K562 (cell line): Measurements from ENCODE around the gene MRPS30. TPM values are rescaled to one million over a fixed set of nuclear protein-coding genes. Genes with fewer than 3 reads are reported as not detected.

ENCODE experiments used
- ATAC-seq: fragments of 200-7000 bp; cut with Tn5 transposase; 3 replicates; pipeline ENCODE4 v1.9.1; 2020; ENCODE audit warnings: moderate library complexity
- BruUV-seq: library from RNA; stranded (reverse); fragments of 400-500 nt; replicated peaks from 2 replicates; lab custom pipeline; 2021; lab: Mats Ljungman, UMichigan
- CTCF ChIA-PET: fragments of 300-600 bp; formaldehyde crosslinking; extraction: SDS; loops from one replicate; lab custom pipeline; 2021; ENCODE audit warnings: low intra/inter-chr PET ratio; lab: Yijun Ruan, JAX
- POLR2A ChIA-PET: fragments of 300-600, 350-650 bp; sonication (Branson Sonifier 250); formaldehyde crosslinking; extraction: SDS; loops from one replicate; lab custom pipeline; 2021; ENCODE audit warnings: antibody characterized with exemption, inconsistent platforms; lab: Yijun Ruan, JAX
- DNase-seq, 4 experiments: peaks; one replicate each; pipeline versions ENCODE4 v3.0.0 to v3.0.0-alpha.2; 2011 to 2018; ENCODE audit warnings: low spot score in 3 of 4, mixed read lengths in 3 of 4; ENCODE audit errors: extremely low read depth in 1 of 4
- FAIRE-seq: peaks from 2 replicates; lab custom pipeline; 2011; peaks lifted over from hg19 to GRCh38; lab: Jason Lieb, UNC
- H2AFZ ChIP-seq: 2 replicates; pipeline ENCODE4 v1.6.0; 2011; ENCODE audit warnings: low read depth, low read length, control low read depth, inconsistent platforms
- H3K27ac ChIP-seq: fragments of 200-600 bp; 3 replicates; pipeline ENCODE4 v1.8.0; 2011; ENCODE audit warnings: low read depth, mild to moderate bottlenecking, control low read depth, inconsistent platforms, low read length, moderate library complexity, mixed read lengths; ENCODE audit errors: extremely low read depth
- H3K27me3 ChIP-seq, 2 experiments: fragments of 300-600 bp in 1 of 2; 2 replicates in 1 of 2; 3 replicates in 1 of 2; pipeline versions ENCODE4 v1.6.0 to v1.8.0; 2011; ENCODE audit warnings: inconsistent platforms in 2 of 2, low read length in 2 of 2, mild to moderate bottlenecking in 1 of 2, mixed read lengths in 1 of 2, moderate library complexity in 1 of 2; ENCODE audit not compliant: control insufficient read depth in 2 of 2, insufficient read depth in 2 of 2
- H3K36me3 ChIP-seq: fragments of 300-600 bp; 3 replicates; pipeline ENCODE4 v1.8.0; 2011; ENCODE audit warnings: mild to moderate bottlenecking, low read length, inconsistent platforms; ENCODE audit not compliant: control insufficient read depth, insufficient read depth
- H3K4me1 ChIP-seq, 2 experiments: fragments of 200-600 bp in 1 of 2; replicated peaks in 1 of 2; 2 replicates in 1 of 2; 3 replicates in 1 of 2; pipeline versions ENCODE4 v1.5.1 to v1.8.0; 2011; ENCODE audit warnings: inconsistent platforms in 2 of 2, low read length in 2 of 2, mild to moderate bottlenecking in 1 of 2, mixed read lengths in 1 of 2, moderate library complexity in 1 of 2; ENCODE audit not compliant: control insufficient read depth in 2 of 2, insufficient read depth in 2 of 2
- H3K4me2 ChIP-seq: 2 replicates; pipeline ENCODE4 v1.6.1; 2011; ENCODE audit warnings: low read length, control low read depth, inconsistent platforms, mixed read lengths; ENCODE audit not compliant: insufficient read depth
- H3K4me3 ChIP-seq: fragments of 200-600 bp; sonication (generic), shearing (Covaris generic); 2 replicates; pipeline ENCODE4 v1.5.1; 2016; ENCODE audit warnings: control low read depth, inconsistent platforms
- H3K79me2 ChIP-seq: fragments of 200-600 bp; 3 replicates; pipeline ENCODE4 v1.8.0; 2011; ENCODE audit warnings: low read length, inconsistent platforms; ENCODE audit not compliant: control insufficient read depth, insufficient read depth
- H3K9ac ChIP-seq, 2 experiments: 2 replicates each; pipeline versions ENCODE4 v1.6.0 to v1.6.1; 2011; ENCODE audit warnings: low read depth in 2 of 2, low read length in 2 of 2, control low read depth in 1 of 2, inconsistent platforms in 1 of 2, mild to moderate bottlenecking in 1 of 2, mixed read lengths in 1 of 2; ENCODE audit not compliant: insufficient read depth in 1 of 2
- H3K9me1 ChIP-seq: one replicate; pipeline ENCODE4 v1.6.0; 2011; ENCODE audit warnings: inconsistent platforms, mild to moderate bottlenecking, low read length, moderate library complexity; ENCODE audit not compliant: control insufficient read depth, insufficient read depth
- H3K9me3 ChIP-seq: replicated peaks from 2 replicates; pipeline ENCODE4 v1.5.1; 2011; ENCODE audit warnings: low read depth, low read length, inconsistent platforms; ENCODE audit not compliant: control insufficient read depth, insufficient read depth
- H4K20me1 ChIP-seq: replicated peaks from 2 replicates; pipeline ENCODE4 v1.6.1; 2011; ENCODE audit warnings: low read length, inconsistent platforms, mixed read lengths; ENCODE audit not compliant: control insufficient read depth, insufficient read depth
- ATF1 ChIP-seq, 2 experiments: fragments of 450-650 bp in 1 of 2; IDR thresholded peaks; 2 replicates each; pipeline ENCODE4 v1.6.1; 2016; ENCODE audit warnings: missing compliant biosample characterization in 1 of 2, missing genetic modification characterization in 1 of 2
- DEAF1 ChIP-seq: fragments of 450-650 bp; formaldehyde crosslinking; IDR thresholded peaks from 2 replicates; pipeline ENCODE4 v1.4.0; 2020; ENCODE audit warnings: mild to moderate bottlenecking, moderate library complexity
- MBD1 ChIP-seq: fragments of 250-450 bp; sonication (Bioruptor Pico); IDR thresholded peaks from 2 replicates; pipeline ENCODE4 v1.8.0; 2022; ENCODE audit warnings: inconsistent platforms
- ZBTB49 ChIP-seq: sonication (generic); formaldehyde crosslinking; IDR thresholded peaks from 2 replicates; pipeline ENCODE4 v1.8.0; 2022; ENCODE audit warnings: missing genetic modification reagents, mild to moderate bottlenecking, borderline replicate concordance
- ZNF12 ChIP-seq: sonication (generic); formaldehyde crosslinking; IDR thresholded peaks from 2 replicates; pipeline ENCODE4 v1.4.0; 2020; ENCODE audit warnings: mild to moderate bottlenecking, missing genetic modification reagents
- ZNF717 ChIP-seq: fragments of 250-450 bp; sonication (Bioruptor Pico); IDR thresholded peaks from 2 replicates; pipeline ENCODE4 v1.5.0; 2021
- WGBS: fragments of 100-300 bp; shearing (Covaris generic); methylation state at CpG from one replicate; pipeline ENCODE4 v1.1.6; 2016; ENCODE audit warnings: low coverage, mixed read lengths; ENCODE audit not compliant: insufficient coverage; ENCODE audit errors: missing lambda C conversion rate; 5-methylcytosine and 5-hydroxymethylcytosine counted together
- in situ Hi-C: fragments of 300-500 bp; cut with MboI; formaldehyde crosslinking; loops from 4 replicates; pipeline ENCODE4 v1.15.0; 2018; ENCODE audit warnings: inconsistent platforms, mixed read lengths
- intact Hi-C: fragments of 100-400 bp; cut with micrococcal nuclease; formaldehyde crosslinking; loops from 2 replicates; pipeline ENCODE4 v1.14.2; 2022
- polyA plus RNA-seq, 8 experiments: library from polyadenylated mRNA; depleted of rRNA in 4 of 8; stranded (reverse) in 5 of 8; unstranded in 3 of 8; fragments of >200 nt; fragmentation: Nextera tagmentation in 2 of 8; fragmentation: Illumina TruSeq in 1 of 8; extraction: Ambion mirVana in 2 of 8; extraction: Trizol in 1 of 8; gene quantifications; 2 replicates each; pipeline versions ENCODE4 v1.2.1 to v1.2.3, GENCODE V29; 2011 to 2014; ENCODE audit warnings: inconsistent platforms in 1 of 8, missing spikeins in 1 of 8
- total RNA-seq, 7 experiments: library from RNA; depleted of rRNA in 6 of 7; stranded (reverse); fragments of >200 nt in 6 of 7; fragmentation: Illumina TruSeq in 2 of 7; extraction: Trizol in 2 of 7; gene quantifications; 2 replicates each; pipeline versions ENCODE4 v1.2.1 to v1.2.3, GENCODE V29; 2011 to 2021; ENCODE audit warnings: low replicate concordance in 1 of 7

The MRPS30 gene
- total and polyA plus RNA-seq, 9 of the 15 experiments (the other 6 are each of a cell fraction or from before 2014, with no cell fraction given) = 24.3 to 145 (median 114) TPM

- ChIA-PET POLR2A (no interaction called here), CTCF (no interaction called here)
- Histone ChIP-seq H3K36me3 (peaks cover 13% of the 10 kb centered on the region), H4K20me1 (no peaks in the 10 kb centered on the region; the same call in 1 of the 2 replicates), H3K79me2 (peaks cover 41% of the 10 kb centered on the region), H3K4me1 (peaks cover 5 to 10% of the 10 kb centered on the region in 2 experiments; a peak in 3 of 5 replicates), H3K27me3 (no peaks in the 10 kb centered on the region), H3K9me3 (no peaks in the 10 kb centered on the region)
- intact Hi-C loops = no loop called here
- ATAC-seq = no peak
- no peak for DNase-seq
- TF ChIP-seq ATF1 (CRISPR knock-in tag; IDR thresholded peaks at IDR 0.05) (no peak), ATF1 (tag; IDR thresholded peaks at IDR 0.05) (0 out of 2 replicates have a peak, but pooled peaks have one; percentile 5), ZNF12 (no peak)
- TF ChIP-seq, all 486 proteins: peak for 1
- H3K4me3 ChIP-seq = no peak overlapping the region
- no peaks in the 10 kb centered on the region for H3K9me1 ChIP-seq
- H3K27ac ChIP-seq = no peak overlapping the region
- WGBS = 26% methylated on average over 2 of the region's 2 CpGs
- H3K9ac ChIP-seq = no peak overlapping the region
- FAIRE-seq = no peak
- H3K4me2 ChIP-seq = peak overlapping the region; percentile 39
- peak overlapping the region; percentile 42; the same call in 1 of the 2 replicates for H2AFZ ChIP-seq
- BruUV-seq = no TSS peak
- in situ Hi-C loops = no loop called here
These were observed 2.1 kb upstream of the MRPS30 start for GRCh38 chr5:44806608-44807007.

- no peaks in the 10 kb centered on the region for H3K27me3 ChIP-seq
- peaks cover 48% of the 10 kb centered on the region for H3K79me2 ChIP-seq
- H4K20me1 ChIP-seq = no peaks in the 10 kb centered on the region; the same call in 1 of the 2 replicates
- no peaks in the 10 kb centered on the region for H3K9me3 ChIP-seq
- CTCF ChIA-PET = no interaction called here
- peaks cover 5 to 13% of the 10 kb centered on the region in 2 experiments; a peak in 3 of 5 replicates for H3K4me1 ChIP-seq
- H3K27ac ChIP-seq = no peak overlapping the region
- POLR2A ChIA-PET = no interaction called here
- FAIRE-seq (no peak), DNase-seq (peak in 1 of 4 experiments; percentile 28), ATAC-seq (no peak)
- no peak overlapping the region; a peak in 1 of 4 replicates for H3K9ac ChIP-seq
- TF ChIP-seq ZBTB49 = no peak
- no peak for TF ChIP-seq MBD1
- 0 out of 2 replicates have a peak, but pooled peaks have one; percentile 10 for TF ChIP-seq DEAF1 (CRISPR knock-in tag)
- no peak for TF ChIP-seq ZNF717 (CRISPR knock-in tag)
- intact Hi-C loops = no loop called here
- H2AFZ ChIP-seq = peak overlapping the region; percentile 42
- H3K4me3 ChIP-seq = no peak overlapping the region
- WGBS = 24% methylated on average over 1 of the region's 1 CpG
- peak overlapping the region; percentile 39 for H3K4me2 ChIP-seq
- peaks cover 20% of the 10 kb centered on the region for H3K36me3 ChIP-seq
- BruUV-seq = no TSS peak
- in situ Hi-C loops = no loop called here
- H3K9me1 ChIP-seq = no peaks in the 10 kb centered on the region
These were observed 1.5 kb upstream of the MRPS30 start for GRCh38 chr5:44807269-44807668.
